Fibroblast of mammary gland (primary cell): ENCODE measurements around the gene CTH.

Experiments
- DNase-seq: peaks from one replicate; pipeline ENCODE4 v3.0.0-alpha.2; 2010; ENCODE audit warnings: low read depth
- H3K4me3 ChIP-seq: 2 replicates; pipeline ENCODE4 v1.5.1; 2011; ENCODE audit warnings: low read depth, mild to moderate bottlenecking, low read length, moderate library complexity; ENCODE audit not compliant: control insufficient read depth
- CTCF ChIP-seq: conservative IDR thresholded peaks from 2 replicates; pipeline ENCODE4 v1.5.1; 2011; ENCODE audit warnings: low read depth, low read length, inconsistent platforms; ENCODE audit not compliant: control insufficient read depth, insufficient read depth

The CTH gene

DNA sequence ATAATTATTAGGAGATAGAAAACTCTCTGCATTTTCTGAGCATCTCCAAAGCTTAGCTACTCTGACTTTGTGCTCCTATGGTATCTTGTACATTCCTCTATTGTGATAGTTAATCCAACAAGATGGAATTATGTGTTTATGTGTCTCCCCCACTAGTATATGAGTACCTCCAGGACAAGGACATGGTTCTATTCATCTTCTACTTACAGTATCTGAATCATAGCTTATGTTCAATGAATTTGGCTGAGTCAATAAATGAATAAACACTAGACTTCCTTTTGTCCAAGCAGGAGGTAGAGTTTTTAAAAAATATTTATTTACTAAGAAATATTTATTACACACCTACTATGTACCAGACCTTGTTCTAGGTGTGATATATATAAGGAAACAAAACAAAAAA, 18.4 kb upstream of the CTH start:
- no peak overlapping the region for H3K4me3 ChIP-seq
- no peak for DNase-seq
- TF ChIP-seq CTCF, result no peak

DNA sequence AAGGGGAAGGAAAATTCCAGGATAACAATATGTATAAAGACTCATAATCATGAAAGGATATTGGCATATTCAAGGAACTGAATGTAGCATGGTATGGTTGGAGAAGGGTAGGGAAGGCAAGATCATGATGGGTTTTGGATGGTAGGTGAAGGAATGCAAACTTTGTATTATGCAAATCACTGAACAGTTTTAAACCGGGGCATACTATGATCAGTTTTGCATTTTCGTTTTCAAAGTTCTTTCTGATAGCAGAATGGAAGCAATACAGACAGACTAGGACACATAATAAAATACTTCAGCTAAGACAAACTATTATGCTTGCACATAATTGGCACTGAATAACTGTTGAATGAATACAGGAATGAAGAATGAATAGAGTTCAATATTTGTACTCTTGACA, 14.5 kb upstream of the CTH start:
- TF ChIP-seq CTCF, result no peak
- no peak for DNase-seq
- H3K4me3 ChIP-seq, result no peak overlapping the region

DNA sequence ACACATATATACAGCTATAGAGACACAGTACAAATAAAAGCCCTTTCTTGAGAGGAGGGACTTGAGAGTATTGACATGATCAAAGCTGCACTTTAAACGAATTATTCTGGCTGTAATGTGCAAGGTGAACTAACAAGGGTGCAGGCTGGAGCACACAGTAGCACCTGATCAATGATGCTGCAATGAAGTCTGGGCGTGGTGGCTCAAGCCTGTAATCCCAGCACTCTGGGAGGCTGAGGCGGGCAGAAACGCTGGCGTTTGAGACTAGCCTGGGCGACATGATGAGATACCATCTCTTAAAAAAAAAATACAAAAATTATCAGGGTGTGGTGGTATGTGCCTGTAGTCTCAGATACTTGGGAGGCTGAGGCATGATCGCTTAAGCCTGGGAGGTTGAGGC, 14.1 kb upstream of the CTH start:
- no peak overlapping the region for H3K4me3 ChIP-seq
- no peak for DNase-seq
- TF ChIP-seq CTCF, result no peak

DNA sequence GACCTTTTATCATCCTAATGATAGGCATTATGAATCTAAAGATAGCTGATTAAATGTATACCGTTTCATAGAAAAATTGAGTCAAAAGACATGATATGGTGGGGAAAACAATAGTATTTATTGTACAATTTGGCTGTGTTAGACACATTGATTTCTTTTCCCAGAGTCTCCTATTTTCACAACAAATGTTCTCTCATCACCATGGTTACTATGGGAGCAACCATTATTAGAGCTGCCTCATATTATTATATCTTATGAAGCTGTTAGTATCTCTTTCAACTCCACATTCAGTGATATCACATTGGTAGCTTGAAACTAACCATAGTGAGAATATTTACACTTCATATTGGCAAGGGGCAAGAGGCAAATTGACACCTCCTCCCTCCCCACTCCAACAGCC, 10.7 kb upstream of the CTH start:
- TF ChIP-seq CTCF, result no peak
- no peak overlapping the region for H3K4me3 ChIP-seq
- no peak for DNase-seq

DNA sequence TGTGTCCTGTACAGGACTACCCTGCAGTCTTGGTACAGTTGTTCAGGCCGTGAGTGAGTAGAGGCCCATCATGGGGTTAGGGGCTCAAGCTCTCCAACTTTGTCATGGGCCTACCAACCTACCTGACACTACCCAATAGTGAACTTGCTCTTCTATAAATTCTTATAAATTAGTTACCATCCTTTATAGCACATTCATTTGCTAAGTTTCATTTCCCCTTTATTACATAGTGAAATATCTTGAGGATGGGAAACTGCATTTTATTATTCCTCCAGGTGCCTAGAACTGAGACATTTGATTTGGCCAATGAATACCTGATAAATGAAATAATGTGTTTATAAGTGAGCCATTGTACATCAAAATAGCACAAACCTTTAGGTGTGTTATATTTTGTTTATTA, 9.1 kb upstream of the CTH start:
- no peak for TF ChIP-seq CTCF
- no peak for DNase-seq
- H3K4me3 ChIP-seq, result no peak overlapping the region

- DNase-seq, result no peak
- H3K4me3 ChIP-seq, result no peak overlapping the region
- no peak for TF ChIP-seq CTCF
Measured at GRCh38 chr1:70403759-70404158, 7.3 kb upstream of the CTH start.

DNA sequence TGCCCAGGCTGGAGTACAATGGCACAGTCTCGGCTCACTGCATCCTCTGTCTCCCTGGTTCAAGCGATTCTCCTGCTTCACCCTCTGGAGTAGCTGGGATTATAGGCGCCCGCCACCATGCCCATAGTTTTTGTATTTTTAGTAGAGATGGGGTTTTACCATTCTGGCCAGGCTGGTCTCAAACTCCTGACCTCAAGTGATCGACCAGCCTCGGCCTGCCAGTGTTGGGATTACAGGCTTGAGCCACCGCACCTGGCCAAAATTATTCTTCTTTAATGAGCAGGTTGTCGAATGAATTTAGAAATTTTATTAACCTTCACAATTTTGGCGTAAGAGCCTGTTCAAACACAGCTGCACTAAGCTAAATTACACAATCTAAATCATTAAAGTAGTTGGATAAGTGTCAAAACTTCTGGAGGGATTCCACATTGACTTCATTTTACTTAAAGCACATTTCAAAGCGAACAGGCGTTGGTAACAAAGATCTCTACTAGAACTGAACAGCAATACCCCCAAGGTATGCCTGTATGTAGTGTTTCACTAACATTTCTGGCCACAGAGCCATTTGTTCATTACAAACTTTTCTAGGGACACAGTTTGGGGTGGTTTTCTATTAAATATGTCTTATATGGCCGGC, 5.2 kb upstream of the CTH start:
- no peak overlapping the region for H3K4me3 ChIP-seq
- no peak for DNase-seq
- TF ChIP-seq CTCF, result no peak
